Measurements from ENCODE around the gene DDOST.

- TF ChIP-seq TAF1 (IDR thresholded peaks at IDR 0.05; ENCODE audit: low read depth, low read length) (no peak), POLR2AphosphoS5 (IDR thresholded peaks at IDR 0.05; ENCODE audit: low read depth, low read length) (no peak), POLR2A (IDR thresholded peaks at IDR 0.05; ENCODE audit: low read depth, low read length) (no peak), PAX5 (IDR thresholded peaks at IDR 0.05; ENCODE audit: insufficient read depth, low read length, severe bottlenecking) (no peak), POU2F2 (IDR thresholded peaks at IDR 0.05; ENCODE audit: low read depth, low read length) (no peak), SPI1 (IDR thresholded peaks at IDR 0.05; ENCODE audit: low read depth, low read length) (no peak)
Measured at GRCh38 chr1:20693623-20694022, 32.5 kb upstream of the DDOST start.
